Aorta (tissue), 5 donors: ENCODE data around the gene BMPR2. TPM values are rescaled to one million over a fixed set of nuclear protein-coding genes. Genes with fewer than 3 reads are reported as not detected.
"Not testable (repeated sequence)": the region's sequence is repeated elsewhere in the genome, so short reads cannot be mapped to it uniquely, and the experiment has no call there.

Experiments used
- ATAC-seq: fragments of 200-7000 bp; cut with Tn5 transposase; one replicate; pipeline ENCODE4 v1.9.1; 2022; ENCODE audit warnings: moderate library complexity; ENCODE audit not compliant: low FRiP score
- DNase-seq, 2 donors: peaks; one replicate each; pipeline ENCODE4 v3.0.0-alpha.2; 2020
- H3K27ac ChIP-seq, 2 donors: one replicate each; pipeline ENCODE4 v1.5.1; 2013; ENCODE audit warnings: low read length in 2 of 2, mild to moderate bottlenecking in 2 of 2, moderate library complexity in 2 of 2, control low read depth in 1 of 2, inconsistent platforms in 1 of 2, low read depth in 1 of 2
- H3K27me3 ChIP-seq, 2 donors: one replicate each; pipeline ENCODE4 v1.6.1; 2013; ENCODE audit warnings: control low read depth in 1 of 2, low read length in 1 of 2, mild to moderate bottlenecking in 1 of 2, moderate library complexity in 1 of 2; ENCODE audit not compliant: insufficient read depth in 2 of 2, control insufficient read depth in 1 of 2
- H3K36me3 ChIP-seq, 2 donors: one replicate each; pipeline ENCODE4 v1.6.1; 2013; ENCODE audit warnings: control low read depth in 1 of 2, low read length in 1 of 2, mild to moderate bottlenecking in 1 of 2; ENCODE audit not compliant: insufficient read depth in 2 of 2, control insufficient read depth in 1 of 2
- H3K4me1 ChIP-seq, 2 donors: one replicate each; pipeline ENCODE4 v1.6.1; 2013; ENCODE audit warnings: low read length in 2 of 2, control low read depth in 1 of 2, mild to moderate bottlenecking in 1 of 2, moderate library complexity in 1 of 2; ENCODE audit not compliant: insufficient read depth in 2 of 2, control insufficient read depth in 1 of 2
- H3K4me3 ChIP-seq, 2 donors: one replicate each; pipeline ENCODE4 v1.5.1; 2013; ENCODE audit warnings: low read length in 2 of 2, control low read depth in 1 of 2, mild to moderate bottlenecking in 1 of 2
- H3K9me3 ChIP-seq: one replicate; pipeline ENCODE4 v1.6.1; 2013; ENCODE audit warnings: mild to moderate bottlenecking, low read length; ENCODE audit not compliant: control insufficient read depth
- WGBS, 2 donors: extraction: QIAGEN DNeasy Blood & Tissue Kit; methylation state at CpG; one replicate each; pipeline ENCODE4 v1.1.7; 2013; 5-methylcytosine and 5-hydroxymethylcytosine counted together
- intact Hi-C, 2 donors: fragments of 100-400 bp; cut with DNase I; formaldehyde crosslinking; loops; one replicate each; pipeline versions ENCODE4 v1.14.2 to v1.15.0; 2022
- polyA plus RNA-seq, 2 donors: library from polyadenylated mRNA; stranded (reverse); fragments of 200-250 nt; gene quantifications; one replicate each; pipeline ENCODE4 v1.2.3, GENCODE V29; 2013
- total RNA-seq, 2 donors: library from RNA; stranded (reverse); fragmentation: NEBNext Ultra II Directional; extraction: Animal tissue kit (Norgen Biotek cat#: 25700); gene quantifications; one replicate each; pipeline ENCODE4 v1.2.1, GENCODE V29; 2021
- donor health status: healthy with polysubstance abuse.
- donor health status: Bipolar disorder and iron deficiency.
- donor health status: DM: no; HTN: no; CAD: no.
- donor health status: DM: no; HTN: no; CAD: no.
- donor health status: DM: yes; HTN: yes; CAD: no.

The BMPR2 gene
- total and polyA plus RNA-seq, 4 donors: 7.9 to 123 (median 60.1) TPM

GRCh38 chr2:202488671-202489070, 112.5 kb downstream of the BMPR2 start:
- 92% methylated on average over 2 to 3 of the region's 3 CpGs for WGBS, 2 donors
- Histone ChIP-seq H3K36me3 (no peaks in the 10 kb centered on the region), H3K27ac (no peak overlapping the region), H3K9me3 (no peaks in the 10 kb centered on the region), H3K27me3 (no peaks in the 10 kb centered on the region), H3K4me3 (no peak overlapping the region), H3K4me1 (peaks cover 2 to 5% of the 10 kb centered on the region in 2 donors)
- intact Hi-C loops: no loop called here
- ATAC-seq (no peak), DNase-seq (no peak)

- no peaks in the 10 kb centered on the region for H3K9me3 ChIP-seq
- H3K27ac ChIP-seq: no peak overlapping the region
- intact Hi-C loops: loop anchor here in 1 of 2 donors (10.0 kb wide), 1 partner anchor 56 kb away; no protein-coding TSS in a partner anchor
- H3K4me3 ChIP-seq: no peak overlapping the region
- ATAC-seq (no peak), DNase-seq (no peak)
- H3K4me1 ChIP-seq: peaks cover 2 to 5% of the 10 kb centered on the region in 2 donors
- H3K36me3 ChIP-seq: no peaks in the 10 kb centered on the region
- no peaks in the 10 kb centered on the region for H3K27me3 ChIP-seq
These were observed 114.4 kb downstream of the BMPR2 start for GRCh38 chr2:202490479-202490878.

GRCh38 chr2:202491514-202491913, 115.4 kb downstream of the BMPR2 start:
- DNase-seq (no peak), ATAC-seq (no peak)
- Histone ChIP-seq H3K36me3 (no peaks in the 10 kb centered on the region), H3K9me3 (no peaks in the 10 kb centered on the region), H3K4me1 (peaks cover 2 to 5% of the 10 kb centered on the region in 2 donors), H3K27ac (no peak overlapping the region), H3K27me3 (no peaks in the 10 kb centered on the region), H3K4me3 (no peak overlapping the region)
- intact Hi-C loops: loop anchor here in 1 of 2 donors (10.0 kb wide), 1 partner anchor 57 kb away; no protein-coding TSS in a partner anchor
- 91 to 95% methylated on average over 4 of the region's 4 CpGs for WGBS, 2 donors

GRCh38 chr2:202494300-202495229, 118.4 kb downstream of the BMPR2 start:
- no peak for DNase-seq
- H3K27me3 ChIP-seq: no peaks in the 10 kb centered on the region
- no peak for ATAC-seq
- intact Hi-C loops: loop anchor here in 1 of 2 donors (10.0 kb wide), 1 partner anchor 60 kb away; no protein-coding TSS in a partner anchor
- peaks cover 2 to 5% of the 10 kb centered on the region in 2 donors for H3K4me1 ChIP-seq
- peak overlapping the region in 1 of 2 donors; percentile 34 for H3K4me3 ChIP-seq
- WGBS, 2 donors: 41 to 44% methylated on average over 13 of the region's 13 CpGs
- H3K9me3 ChIP-seq: no peaks in the 10 kb centered on the region
- H3K36me3 ChIP-seq: no peaks in the 10 kb centered on the region
- no peak overlapping the region for H3K27ac ChIP-seq

GRCh38 chr2:202495230-202495604, 119.1 kb downstream of the BMPR2 start:
- H3K27me3 ChIP-seq: no peaks in the 10 kb centered on the region
- H3K9me3 ChIP-seq: no peaks in the 10 kb centered on the region
- H3K4me1 ChIP-seq: peaks cover 2 to 5% of the 10 kb centered on the region in 2 donors
- 94 to 95% methylated on average over 22 to 23 of the region's 23 CpGs for WGBS, 2 donors
- no peaks in the 10 kb centered on the region for H3K36me3 ChIP-seq
- DNase-seq (no peak), ATAC-seq (no peak)
- intact Hi-C loops: loop anchor here in 1 of 2 donors (10.0 kb wide), 1 partner anchor 60 kb away; no protein-coding TSS in a partner anchor
- no peak overlapping the region for H3K4me3 ChIP-seq
- no peak overlapping the region for H3K27ac ChIP-seq

GRCh38 chr2:202496835-202497472, 120.8 kb downstream of the BMPR2 start:
- H3K27me3 ChIP-seq, H3K4me1 ChIP-seq, H3K27ac ChIP-seq, ATAC-seq, H3K36me3 ChIP-seq, H3K4me3 ChIP-seq, H3K9me3 ChIP-seq, DNase-seq: not testable (repeated sequence)
- intact Hi-C loops: loop anchor here in 1 of 2 donors (10.0 kb wide), 1 partner anchor 62 kb away; no protein-coding TSS in a partner anchor
- 92 to 97% methylated on average over 29 to 38 of the region's 38 CpGs for WGBS, 2 donors

GRCh38 chr2:202497473-202497866, 121.3 kb downstream of the BMPR2 start:
- not testable (repeated sequence) for H3K9me3 ChIP-seq, H3K4me1 ChIP-seq, H3K36me3 ChIP-seq, DNase-seq, ATAC-seq, H3K4me3 ChIP-seq, H3K27me3 ChIP-seq, H3K27ac ChIP-seq
- 85 to 97% methylated on average over 7 of the region's 7 CpGs for WGBS, 2 donors
- intact Hi-C loops: loop anchor here in 1 of 2 donors (10.0 kb wide), 1 partner anchor 63 kb away; no protein-coding TSS in a partner anchor

GRCh38 chr2:202499841-202500240, 123.7 kb downstream of the BMPR2 start:
- H3K4me1 ChIP-seq, H3K9me3 ChIP-seq, H3K36me3 ChIP-seq, H3K4me3 ChIP-seq, H3K27me3 ChIP-seq, ATAC-seq, DNase-seq, H3K27ac ChIP-seq: not testable (repeated sequence)
- intact Hi-C loops: loop anchor here in 1 of 2 donors (10.0 kb wide), 1 partner anchor 65 kb away; no protein-coding TSS in a partner anchor
- WGBS, 2 donors: 47% methylated on average over 7 of the region's 7 CpGs
